NCI-H2227 (cell line): ENCODE measurements around the gene TMPRSS11B.
"Not testable (repeated sequence)": the region's sequence is repeated elsewhere in the genome, so short reads cannot be mapped to it uniquely, and the experiment has no call there.

ENCODE experiments used
- DNase-seq: peaks from one replicate; lab custom pipeline; 2025; ENCODE audit not compliant: unreplicated experiment; lab: John Stamatoyannopoulos, UW

Gene TMPRSS11B

GRCh38 chr4:68228568-68228967, 16.9 kb downstream of the TMPRSS11B start:
- DNase-seq = no peak

GRCh38 chr4:68218044-68218443, 27.4 kb downstream of the TMPRSS11B start:
- no peak for DNase-seq

GRCh38 chr4:68216501-68216900, 29.0 kb downstream of the TMPRSS11B start:
- no peak for DNase-seq

- DNase-seq = no peak
Measured at GRCh38 chr4:68209003-68209402, 36.5 kb downstream of the TMPRSS11B start.

GRCh38 chr4:68194305-68194704, 51.2 kb downstream of the TMPRSS11B start:
- DNase-seq = not testable (repeated sequence)

GRCh38 chr4:68193194-68193593, 52.3 kb downstream of the TMPRSS11B start:
- no peak for DNase-seq

GRCh38 chr4:68187145-68187544, 58.3 kb downstream of the TMPRSS11B start:
- DNase-seq = no peak

GRCh38 chr4:68184923-68185322, 60.6 kb downstream of the TMPRSS11B start:
- DNase-seq = no peak

- no peak for DNase-seq
Measured at GRCh38 chr4:68183417-68183816, 62.1 kb downstream of the TMPRSS11B start.

- no peak for DNase-seq
Measured at GRCh38 chr4:68182382-68182820, 63.1 kb downstream of the TMPRSS11B start.

GRCh38 chr4:68180849-68181526, 64.5 kb downstream of the TMPRSS11B start:
- no peak for DNase-seq

GRCh38 chr4:68176904-68177303, 68.6 kb downstream of the TMPRSS11B start:
- DNase-seq = no peak
